ENCODE data around the gene KCNMA1. TPM values are rescaled to one million over a fixed set of nuclear protein-coding genes. Genes with fewer than 3 reads are reported as not detected.
"Not testable (repeated sequence)": the region's sequence is repeated elsewhere in the genome, so short reads cannot be mapped to it uniquely, and the experiment has no call there.

The KCNMA1 gene
- total RNA-seq, 1 donor from 2014 or later = 0.39 TPM

DNA sequence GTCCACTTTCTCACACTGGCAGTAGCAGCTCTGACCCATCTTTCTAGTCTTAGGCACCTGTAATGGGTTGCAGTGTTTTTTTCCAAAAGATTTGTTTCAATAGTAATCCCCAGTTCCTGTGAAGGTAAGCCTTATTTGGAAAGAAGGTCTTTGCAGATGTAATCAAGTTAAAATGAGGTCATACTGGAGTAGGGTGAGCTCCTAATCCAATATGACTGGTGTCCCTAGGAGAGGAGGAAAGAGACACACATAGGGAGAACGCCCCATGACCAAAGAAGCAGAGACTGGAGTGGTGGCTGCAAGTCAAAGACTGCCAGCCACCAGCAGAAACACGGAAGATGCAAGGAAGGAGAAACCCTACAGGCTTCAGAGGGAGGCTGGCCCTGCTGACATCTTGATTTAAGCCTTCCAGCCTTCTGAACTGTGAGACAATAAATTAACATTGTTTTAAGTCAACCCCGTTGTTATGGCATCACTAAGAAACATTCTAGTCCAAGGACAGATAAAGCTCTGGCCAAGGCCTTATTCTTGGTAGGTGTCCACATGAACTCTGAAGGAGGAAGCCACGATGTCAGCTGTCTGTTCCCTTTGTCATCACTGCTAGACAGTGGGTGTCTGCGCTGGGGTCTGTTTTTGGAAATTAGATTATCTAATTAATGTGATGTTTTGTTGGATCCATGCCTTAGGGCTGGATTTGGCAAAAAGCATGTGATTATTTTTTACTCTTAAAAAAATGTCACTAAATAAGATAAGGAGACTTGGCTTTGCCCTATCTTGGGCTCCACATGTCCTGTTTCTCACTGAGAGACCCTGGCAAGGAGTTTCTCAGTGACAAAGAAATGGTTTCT, 214.9 kb downstream of the KCNMA1 start:
- intact Hi-C loops (cut with micrococcal nuclease) = no loop called here

DNA sequence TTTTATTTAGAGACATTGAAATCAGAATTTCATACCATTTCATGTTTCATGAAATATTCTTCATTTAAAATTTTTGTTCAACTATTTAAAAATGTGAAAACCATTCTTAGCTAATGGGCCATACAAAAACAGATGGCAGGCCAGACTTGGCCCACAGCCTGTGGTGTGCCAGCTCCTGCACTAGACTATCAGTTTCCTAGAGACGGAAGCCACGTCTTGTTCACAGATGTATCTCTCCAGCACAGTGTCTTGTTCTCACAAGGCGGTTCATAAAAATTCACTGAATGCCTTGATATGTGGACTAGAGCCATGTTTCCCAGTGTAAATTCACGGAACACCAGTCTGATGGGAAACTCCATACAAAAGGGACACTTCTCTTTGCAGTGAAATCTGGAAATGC, 216.0 kb downstream of the KCNMA1 start:
- intact Hi-C loops (cut with micrococcal nuclease) = no loop called here

DNA sequence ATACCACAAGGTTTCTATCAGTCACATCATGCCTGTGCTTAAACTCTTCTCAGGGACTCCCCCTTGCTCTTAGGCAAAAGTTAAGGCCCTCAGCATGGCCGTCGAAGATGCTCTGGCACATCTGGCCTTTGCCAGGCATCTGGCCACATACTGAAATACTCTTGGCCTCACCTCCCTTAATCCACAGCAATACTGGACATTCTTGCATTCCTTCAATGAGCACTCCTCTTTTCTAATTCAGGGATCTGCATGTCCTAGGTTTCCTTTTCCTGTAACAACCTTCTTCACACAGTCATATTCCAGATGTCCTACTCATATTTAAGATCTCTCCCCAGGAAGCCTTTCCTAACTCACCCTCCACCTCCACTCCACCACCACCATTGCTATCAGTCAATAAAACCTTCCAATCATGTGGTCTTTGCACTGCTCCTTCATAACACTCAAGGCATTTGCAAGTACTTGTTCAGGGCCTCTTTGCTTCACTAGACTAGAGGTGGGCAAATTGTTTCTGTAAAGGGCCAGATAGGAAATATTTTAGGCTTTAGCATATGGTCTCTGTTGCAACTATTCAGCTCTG, 216.6 kb downstream of the KCNMA1 start:
- intact Hi-C loops (cut with micrococcal nuclease) = no loop called here

DNA sequence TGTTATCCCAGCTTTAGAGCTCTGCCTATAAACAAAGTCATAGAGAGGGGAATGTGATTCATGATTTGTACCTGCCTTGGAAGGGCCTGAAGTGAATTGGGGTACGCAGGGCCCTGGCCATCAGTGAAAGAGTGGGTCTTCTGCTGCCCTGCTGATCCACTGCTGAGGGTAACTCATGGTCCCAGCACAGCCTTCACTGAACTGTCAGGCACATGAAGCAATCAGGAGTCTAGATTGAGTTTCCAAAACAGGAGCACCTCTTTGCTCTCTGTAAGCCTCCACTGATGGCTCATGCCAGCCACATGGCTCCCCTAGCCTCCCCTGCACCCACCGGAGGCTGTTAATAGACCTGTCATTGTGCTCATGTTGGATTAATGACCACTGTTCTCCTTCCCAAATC, 217.6 kb downstream of the KCNMA1 start:
- intact Hi-C loops (cut with micrococcal nuclease) = no loop called here

DNA sequence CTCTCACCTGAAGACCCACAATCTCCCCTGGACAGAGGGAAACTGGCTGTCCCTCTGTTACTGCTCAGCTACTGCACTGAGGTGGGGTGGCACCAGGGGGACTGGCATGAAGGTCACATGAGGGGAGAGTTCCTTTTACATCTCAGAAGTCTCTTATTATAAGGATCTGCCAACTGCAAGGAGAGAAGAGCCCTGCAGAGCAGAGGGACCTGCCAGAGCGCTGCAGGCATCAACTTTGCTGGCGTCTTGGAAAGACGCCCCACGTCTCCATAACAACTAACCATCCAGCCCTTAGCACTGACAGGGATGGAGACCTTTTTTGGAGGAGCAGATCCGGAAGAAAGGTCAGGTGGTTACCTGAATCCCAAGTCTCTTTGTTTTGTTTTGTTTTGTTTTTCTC, 218.6 kb downstream of the KCNMA1 start:
- intact Hi-C loops (cut with micrococcal nuclease) = no loop called here

DNA sequence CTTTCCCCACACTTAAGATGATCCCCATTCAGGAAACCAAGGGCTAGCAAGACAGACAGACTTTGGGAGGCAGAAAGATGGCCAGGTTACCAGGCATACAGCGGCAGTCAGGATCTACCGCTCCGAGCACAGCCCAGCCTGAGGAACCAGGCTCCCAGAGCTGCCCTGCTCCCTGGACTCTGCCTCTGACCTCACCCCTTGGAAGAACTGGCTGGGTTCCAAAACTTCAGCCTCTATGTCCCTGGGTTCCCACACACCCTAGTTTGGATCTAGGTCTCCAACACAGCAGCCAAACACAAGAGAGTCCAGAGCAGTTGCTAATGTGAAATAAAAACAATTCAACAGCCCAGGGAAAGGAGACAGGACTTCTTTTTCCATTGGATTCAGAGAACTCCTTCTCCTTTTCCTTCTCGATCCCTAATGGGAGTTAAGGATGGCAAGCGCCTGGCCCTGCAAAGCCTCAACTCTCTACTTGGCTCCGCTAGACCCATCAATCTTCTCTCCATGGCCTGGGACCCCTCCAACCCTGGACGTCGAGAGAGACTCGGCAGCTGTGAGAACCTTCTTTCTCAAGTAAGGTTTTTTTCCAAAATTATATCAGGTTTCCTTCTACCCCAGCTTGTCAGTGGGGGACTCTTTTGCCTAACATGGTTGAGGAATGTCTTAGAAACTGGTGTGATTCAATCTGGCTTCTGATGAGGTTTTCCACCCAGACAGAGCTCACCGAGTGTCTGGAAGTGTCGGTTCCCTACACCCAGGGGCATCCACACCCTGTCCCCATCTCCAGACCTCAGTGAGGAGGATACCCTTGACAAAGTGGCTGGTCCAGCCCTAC, 219.6 kb downstream of the KCNMA1 start:
- intact Hi-C loops (cut with micrococcal nuclease) = no loop called here

DNA sequence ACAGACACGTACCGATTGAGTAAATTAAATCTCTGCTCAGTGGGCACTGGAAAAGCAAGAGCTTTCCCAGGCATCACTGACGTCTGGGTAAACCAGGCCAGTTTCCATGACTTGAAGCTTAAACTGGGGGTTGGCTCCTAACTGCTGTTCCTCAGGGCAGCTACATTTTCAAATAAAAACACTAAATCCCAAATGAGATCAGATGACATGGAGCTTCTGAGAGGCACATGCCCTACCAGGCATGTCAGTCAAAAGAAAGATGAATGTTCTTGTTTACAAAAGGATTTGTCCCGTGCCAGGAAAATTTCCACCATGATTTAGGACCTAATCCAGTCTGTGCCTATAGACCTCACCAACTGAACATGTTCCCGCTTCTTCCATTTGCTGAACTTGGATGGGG, 220.2 kb downstream of the KCNMA1 start:
- intact Hi-C loops (cut with micrococcal nuclease) = no loop called here

DNA sequence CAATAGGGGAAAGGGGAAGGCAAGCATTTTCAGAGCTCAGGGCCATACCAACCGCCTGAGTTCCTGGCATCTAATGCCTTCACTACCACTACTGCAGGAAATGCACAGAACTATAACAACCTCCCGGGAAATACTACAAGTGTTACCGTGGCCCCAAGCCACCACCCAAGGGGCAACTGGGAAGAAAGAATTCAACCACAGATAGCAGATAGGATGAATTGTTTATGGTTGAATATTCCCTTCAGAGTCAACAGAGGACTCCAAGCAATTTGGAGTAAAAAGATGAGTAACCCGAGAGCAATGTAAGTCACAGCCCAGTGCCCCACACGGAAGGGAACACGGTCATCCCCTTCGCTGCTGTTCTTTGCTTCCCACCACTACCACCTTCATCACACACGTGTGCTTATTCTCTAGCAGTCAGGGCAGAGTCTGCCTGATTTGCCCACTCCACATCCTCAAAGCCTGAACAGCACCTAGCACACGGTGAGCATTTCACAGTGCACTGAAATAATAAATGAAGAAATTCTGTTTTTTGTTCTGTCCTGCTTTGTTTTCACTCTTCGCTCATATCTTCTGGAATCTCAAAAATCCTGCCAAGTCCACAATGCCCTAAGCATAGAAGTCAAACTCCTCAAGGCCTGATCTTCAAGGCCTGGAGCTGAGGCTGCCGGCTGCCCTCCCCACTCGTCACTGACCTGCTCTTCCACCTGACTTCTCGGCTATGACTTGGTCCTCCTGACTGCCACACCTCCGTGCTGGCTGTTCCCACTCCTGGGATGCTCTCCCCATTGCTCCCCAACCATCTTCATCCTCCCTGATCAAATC, 221.1 kb downstream of the KCNMA1 start:
- intact Hi-C loops (cut with micrococcal nuclease) = no loop called here

DNA sequence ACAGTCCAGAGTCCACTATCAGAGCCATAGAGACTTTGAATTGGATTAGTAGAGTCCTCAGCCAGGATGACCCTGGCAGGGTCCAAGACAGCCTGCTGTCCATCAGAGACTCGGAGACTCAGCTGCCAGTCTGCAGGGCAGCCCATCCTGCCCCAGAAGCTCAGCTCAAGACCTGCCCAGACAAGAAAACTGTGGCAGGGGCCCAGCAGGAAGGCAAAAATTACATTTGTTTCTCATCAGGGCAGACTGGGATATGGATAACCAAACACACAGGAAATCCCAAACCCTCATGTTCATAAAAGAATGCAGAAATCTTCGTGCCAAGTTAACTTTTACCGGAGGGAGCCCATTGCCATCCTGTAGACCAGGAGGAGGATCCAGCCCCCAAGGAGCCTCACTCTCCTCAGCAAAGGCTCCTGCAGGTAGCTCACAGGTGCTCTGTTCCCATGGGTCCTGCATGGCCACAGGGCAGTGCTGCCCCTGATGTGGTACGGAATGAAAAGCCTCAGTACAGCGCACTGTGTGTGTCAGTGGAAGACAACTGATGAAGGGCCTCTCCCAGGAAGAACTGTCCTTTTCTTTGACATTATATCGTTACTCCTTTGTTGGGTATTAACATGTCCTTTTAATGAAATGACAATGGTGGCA, 222.2 kb downstream of the KCNMA1 start:
- intact Hi-C loops (cut with micrococcal nuclease) = no loop called here

DNA sequence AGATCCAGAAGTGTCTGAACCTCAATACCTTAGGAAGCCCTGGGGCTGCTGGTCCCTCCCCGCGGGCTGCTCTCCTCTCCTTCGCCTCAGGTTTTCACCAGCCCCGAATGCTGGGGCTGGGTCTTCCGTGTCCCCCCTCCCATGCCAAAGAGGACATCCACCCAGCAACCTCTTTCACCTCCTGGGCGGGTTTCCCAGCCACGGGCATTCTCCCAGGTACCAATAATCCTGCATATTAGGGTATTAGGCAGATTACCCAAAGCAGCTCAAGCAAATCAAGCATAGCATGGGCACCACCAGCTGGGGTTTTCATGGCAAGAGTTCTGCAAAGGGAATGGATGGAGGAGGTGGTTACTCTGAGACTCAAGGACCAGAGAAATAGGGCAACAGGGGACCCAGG, 224.4 kb downstream of the KCNMA1 start:
- intact Hi-C loops (cut with micrococcal nuclease) = no loop called here

DNA sequence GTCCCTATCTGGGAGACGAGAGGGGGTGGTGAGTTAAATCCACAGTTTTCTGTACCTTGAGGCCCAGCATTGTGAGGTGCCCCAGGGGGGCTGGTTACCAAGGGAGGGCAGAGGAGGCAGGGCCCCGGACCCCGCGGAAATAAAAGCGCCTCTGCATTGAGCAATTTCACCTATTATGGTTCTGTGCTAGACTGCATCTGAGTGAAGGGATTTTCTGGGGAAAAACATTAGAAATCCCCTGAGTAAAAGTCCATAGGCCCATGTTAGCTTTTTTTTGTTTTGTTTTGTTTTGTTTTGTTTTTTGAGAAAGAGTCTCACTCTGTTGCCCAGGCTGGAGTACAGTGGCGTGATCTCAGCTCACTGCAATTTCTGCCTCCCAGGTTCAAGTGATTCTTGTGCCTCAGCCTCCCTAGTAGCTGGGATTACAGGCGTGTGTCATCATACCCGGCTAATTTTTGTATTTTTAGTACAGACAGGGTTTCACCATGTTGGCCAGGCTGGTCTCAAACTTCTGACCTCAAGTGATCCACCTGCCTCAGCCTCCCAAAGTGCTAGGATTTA, 225.0 kb downstream of the KCNMA1 start:
- intact Hi-C loops (cut with micrococcal nuclease) = not testable (repeated sequence)

DNA sequence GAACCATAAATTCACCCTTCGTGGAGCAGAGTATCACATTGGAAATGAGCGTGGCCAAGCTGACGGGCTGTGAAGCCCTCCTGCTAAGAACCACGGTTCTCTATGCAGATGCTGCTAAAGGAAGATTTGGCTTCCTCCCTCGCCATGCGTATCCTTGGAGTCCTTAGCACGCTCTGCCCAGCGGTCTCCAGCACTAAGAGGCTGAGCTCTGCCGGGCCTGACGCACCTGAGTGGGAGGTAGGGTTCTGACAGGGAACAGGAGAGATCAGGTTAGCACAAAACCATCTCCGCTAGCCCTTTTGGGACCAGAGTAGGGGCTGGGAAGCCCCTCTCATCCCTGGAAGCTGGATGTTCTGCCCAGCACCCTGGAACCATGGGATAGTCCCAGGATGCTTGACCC, 225.8 kb downstream of the KCNMA1 start:
- intact Hi-C loops (cut with micrococcal nuclease) = no loop called here

DNA sequence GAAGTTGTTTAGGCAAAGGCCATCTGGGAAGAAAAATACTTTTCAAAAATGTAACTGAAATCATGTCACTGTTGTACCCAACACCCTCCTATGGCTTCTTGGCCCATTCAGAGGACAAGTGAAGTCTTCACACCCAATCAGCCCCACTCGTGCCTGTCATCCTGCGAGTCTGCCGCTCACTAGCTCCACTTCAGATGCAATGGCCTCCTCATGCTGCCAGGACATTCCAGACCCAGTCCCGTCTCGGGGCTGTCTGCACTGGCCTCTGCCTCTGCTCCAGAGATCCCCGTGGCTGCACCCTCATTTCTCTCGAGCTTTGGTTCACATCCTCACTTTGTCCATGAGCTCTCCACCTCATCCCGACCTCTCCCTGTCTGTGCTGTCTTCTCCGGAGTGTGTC, 227.1 kb downstream of the KCNMA1 start:
- intact Hi-C loops (cut with micrococcal nuclease) = no loop called here

DNA sequence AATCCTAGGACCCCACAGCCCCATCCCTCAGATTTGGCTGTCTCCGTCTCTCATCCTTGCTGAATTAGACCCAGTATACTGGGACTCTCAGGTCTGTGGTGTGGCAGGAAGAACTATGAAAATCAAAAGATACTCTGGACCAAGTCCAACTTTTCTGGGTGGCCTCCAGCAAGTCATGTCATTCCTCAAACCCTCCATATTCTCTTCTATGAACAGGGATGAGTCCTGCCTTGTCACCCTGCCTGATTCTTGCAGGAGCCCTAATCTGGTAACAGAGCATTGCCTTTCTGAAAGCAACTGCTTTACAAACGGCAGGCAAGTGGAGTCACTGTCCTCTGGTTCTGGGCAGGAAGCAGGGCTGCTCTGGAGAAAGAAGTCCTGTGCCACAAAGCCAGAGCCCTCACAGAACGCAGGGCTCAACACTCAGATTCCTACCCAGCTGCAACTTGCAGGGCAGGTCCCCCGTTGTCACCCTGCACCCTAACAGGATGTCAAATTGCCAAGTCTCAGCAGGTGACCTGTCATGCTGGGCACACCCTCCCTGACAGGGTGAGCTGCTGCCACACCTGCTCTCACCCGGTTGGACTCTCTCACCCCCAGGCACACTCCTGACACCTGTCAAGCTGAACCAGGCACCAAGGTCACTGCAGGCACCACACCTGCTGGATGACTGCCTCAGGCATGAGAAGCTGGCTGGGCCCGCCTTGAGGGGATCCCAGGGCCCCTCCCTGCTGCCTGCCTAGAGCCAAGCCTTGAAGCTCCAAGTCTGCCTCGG, 227.7 kb downstream of the KCNMA1 start:
- intact Hi-C loops (cut with micrococcal nuclease) = no loop called here

DNA sequence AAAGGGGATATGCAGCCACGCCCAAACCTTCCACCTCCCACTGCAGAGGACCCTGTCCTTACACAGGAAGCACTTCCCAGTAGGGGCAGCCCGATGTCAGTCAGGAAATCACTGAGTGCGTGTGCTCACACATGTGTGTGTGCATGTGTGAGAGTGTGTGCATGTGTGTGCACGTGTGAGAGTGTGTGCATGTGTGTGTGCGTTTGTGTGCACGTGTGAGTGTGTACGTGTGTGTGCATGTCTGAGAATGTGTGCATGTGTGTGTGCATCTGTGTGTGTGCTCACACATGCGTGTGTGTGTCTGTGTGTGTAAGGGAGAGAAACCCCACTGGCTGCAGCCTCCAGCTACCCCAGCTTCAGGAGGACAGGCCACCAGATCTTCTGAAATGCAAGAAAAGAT, 229.3 kb downstream of the KCNMA1 start:
- intact Hi-C loops (cut with micrococcal nuclease) = no loop called here

DNA sequence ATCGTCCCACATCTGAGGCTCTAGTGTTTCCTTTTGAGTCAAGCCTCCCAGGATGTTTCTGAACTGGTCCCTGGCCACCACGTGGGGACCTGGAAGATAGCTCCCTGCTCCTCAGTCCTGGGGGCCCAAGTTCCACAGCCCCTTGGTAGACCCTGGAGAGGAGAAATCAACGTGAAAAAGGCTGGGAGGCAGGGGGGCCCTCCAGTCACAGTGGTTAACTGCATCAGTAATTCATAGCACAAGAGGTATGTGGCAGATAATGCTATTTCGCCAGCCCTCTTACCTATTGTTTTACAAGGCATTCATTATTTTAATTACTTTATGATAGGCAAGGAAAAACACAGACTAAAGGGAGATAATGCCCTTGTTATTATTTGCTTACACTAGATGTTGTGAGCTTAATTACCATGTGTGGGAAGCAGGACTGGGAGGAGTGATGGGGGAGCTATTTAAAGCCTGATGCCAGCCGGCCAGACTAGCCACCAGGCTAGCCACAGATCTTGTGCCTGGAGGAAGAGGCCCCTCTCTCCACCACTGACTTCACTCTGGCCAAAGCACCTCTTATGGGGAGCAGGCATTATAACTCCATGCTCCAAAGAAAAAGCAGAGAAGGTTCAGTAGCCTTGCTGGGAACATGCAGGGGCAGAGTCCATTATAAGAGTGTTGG, 230.7 kb downstream of the KCNMA1 start:
- intact Hi-C loops (cut with micrococcal nuclease) = no loop called here

DNA sequence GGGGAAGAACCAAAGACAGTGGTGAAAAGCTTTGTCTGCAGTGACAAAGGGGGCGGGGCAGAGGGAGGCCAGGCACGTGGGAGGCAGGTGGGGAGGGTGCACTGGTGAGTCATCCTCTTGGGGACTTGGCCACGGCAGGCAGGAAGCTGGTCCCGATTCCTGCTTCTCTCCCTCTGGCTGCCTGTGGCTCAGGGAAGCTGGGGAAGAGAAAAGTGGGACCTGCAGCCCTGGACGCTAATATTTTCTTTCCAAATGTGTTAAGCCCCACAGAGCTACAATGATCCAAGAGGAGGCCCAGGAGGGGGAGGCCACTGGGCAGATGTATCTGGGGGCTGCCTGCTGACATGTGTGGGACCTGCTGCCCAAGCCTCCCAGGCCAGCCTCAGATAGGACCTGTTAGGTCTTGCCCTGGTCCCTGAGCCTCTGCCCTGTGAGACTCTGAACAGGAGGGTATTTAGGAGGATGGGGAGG, 231.8 kb downstream of the KCNMA1 start:
- intact Hi-C loops (cut with micrococcal nuclease) = no loop called here

DNA sequence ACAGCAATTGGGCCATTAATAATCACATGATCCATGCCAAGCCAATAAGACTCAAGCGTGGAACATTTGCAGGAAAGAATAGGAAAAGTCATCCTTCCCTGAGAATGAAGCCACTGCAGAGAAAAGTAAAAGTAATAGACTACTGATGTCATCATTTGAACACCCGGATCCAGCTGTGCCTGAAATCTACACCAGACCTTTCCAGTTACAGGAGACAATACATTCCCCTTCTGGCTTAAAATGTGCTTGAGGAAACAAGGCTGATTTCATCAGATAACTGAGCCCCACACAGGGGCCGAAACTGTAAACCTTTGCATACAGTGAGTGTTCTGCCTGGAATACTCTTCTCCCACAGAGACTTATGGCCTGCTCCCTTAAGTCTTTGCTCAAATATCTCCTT, 232.8 kb downstream of the KCNMA1 start:
- intact Hi-C loops (cut with micrococcal nuclease) = no loop called here

DNA sequence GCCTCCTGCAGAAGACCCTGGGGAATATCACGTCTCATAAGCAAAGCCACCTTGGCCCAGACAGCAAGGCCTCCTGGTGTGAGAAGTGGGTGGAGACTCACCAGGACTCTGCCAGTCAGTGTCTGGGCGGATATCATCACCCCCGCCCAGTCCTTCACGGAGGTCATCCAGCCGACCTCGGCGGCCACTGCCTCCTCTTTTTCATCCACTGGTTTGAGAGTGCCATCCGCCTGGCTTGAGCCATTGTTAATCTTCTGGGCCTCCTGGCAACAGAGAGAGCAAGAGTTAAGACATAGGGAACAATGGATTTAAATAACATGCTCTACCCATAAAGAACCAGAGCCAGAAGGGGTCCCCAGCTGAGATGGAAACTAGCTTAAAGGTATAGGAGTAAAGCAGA, 233.8 kb downstream of the KCNMA1 start:
- intact Hi-C loops (cut with micrococcal nuclease) = no loop called here
